GM19238 (cell line): Measurements from ENCODE around the gene HP1BP3.
"Not testable (repeated sequence)": the region's sequence is repeated elsewhere in the genome, so short reads cannot be mapped to it uniquely, and the experiment has no call there.

Experiments
- DNase-seq: peaks from one replicate; pipeline ENCODE4 v3.0.0; 2011; ENCODE audit warnings: low spot score; ENCODE audit not compliant: insufficient read length

HP1BP3 gene, protein sequence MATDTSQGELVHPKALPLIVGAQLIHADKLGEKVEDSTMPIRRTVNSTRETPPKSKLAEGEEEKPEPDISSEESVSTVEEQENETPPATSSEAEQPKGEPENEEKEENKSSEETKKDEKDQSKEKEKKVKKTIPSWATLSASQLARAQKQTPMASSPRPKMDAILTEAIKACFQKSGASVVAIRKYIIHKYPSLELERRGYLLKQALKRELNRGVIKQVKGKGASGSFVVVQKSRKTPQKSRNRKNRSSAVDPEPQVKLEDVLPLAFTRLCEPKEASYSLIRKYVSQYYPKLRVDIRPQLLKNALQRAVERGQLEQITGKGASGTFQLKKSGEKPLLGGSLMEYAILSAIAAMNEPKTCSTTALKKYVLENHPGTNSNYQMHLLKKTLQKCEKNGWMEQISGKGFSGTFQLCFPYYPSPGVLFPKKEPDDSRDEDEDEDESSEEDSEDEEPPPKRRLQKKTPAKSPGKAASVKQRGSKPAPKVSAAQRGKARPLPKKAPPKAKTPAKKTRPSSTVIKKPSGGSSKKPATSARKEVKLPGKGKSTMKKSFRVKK

DNA sequence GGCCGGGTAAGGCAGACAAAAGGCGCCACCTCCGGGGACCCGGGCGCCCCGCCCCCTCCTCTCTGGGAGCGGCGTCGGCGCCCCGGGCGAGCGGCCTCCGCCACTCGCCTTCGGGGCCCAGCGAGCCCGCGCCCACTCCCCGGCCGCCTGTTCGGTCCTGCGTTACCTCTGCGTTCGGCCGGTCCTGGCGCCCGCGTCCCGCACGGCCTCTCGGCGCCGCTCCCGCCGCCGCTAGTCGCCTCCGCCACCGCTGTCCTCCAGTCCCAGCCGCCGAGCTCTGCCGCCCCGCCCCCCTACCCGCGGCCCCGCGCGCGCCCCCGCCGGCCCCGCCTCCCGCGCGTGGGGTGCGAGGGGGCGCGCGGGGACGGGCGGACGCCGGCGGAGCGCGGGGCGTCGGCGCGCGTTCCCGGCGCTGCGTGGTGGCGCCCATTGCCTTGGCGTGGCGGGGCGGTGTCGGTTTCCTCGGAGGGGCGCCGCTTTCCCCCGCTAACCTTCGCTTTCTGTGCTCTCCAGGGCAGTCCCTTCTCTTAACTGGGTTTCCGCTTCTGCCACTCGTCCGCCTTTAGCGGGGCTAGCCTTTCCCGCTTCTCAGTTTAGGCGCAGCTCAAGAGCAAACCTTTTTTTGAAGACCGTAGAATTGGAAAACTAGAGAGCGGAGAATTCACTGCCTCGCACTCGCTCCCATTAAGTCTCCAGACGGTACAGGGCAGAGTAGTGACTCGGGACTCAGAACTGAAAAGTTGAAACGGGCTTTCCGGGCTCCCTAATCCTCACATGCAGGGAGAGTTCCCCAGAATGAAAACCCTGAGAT is at the start of gene HP1BP3:
HP1BP3 (minus strand) TSS at position 279 of the 811 bp plus-strand sequence. CDS start 6,867 bp downstream, outside the sequence.
- peak; percentile 79 for DNase-seq

DNA sequence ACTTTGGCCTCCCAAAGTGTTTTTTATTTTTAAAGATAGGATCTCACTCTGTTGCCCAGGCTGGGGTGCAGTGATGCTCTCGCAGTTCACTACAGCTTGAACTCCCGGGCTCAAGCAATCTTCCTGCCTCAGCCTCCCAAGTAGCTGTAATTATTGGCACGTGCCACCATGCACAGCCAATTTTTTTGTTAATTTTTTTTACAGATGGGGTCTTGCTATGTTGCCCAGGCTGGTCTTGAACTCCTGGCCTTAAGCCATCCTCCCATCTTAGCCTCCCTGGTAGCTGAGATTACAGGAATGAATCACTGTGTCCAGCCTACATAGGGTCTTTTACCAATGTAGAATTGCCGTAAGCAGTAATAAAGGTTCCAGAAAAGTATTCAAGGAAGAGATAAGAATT is 49.1 kb upstream of the HP1BP3 start:
- no peak for DNase-seq

GRCh38 chr1:20834780-20835179 is 47.7 kb upstream of the HP1BP3 start:
- no peak for DNase-seq

DNA sequence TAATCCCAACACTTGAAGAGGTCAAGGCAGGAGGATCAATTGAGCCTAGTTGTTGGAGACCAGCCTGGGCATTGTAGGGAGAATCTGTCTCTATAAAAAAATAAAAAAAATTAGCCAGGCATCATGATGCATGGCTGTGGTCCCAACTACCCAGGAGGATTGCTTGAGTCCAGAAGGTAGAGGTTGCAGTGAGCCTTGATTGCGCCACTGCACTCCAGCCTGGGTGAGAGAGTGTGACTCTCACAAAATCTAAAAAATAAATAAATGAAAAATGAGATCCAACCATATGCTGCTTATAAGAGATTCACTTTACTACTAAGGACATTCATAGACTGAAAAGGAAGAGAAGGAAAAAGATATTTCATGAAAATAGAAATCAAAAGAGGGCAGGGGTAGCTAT is 47.1 kb upstream of the HP1BP3 start:
- no peak for DNase-seq

- DNase-seq = no peak
Observed at GRCh38 chr1:20830378-20830777, 43.3 kb upstream of the HP1BP3 start.

DNA sequence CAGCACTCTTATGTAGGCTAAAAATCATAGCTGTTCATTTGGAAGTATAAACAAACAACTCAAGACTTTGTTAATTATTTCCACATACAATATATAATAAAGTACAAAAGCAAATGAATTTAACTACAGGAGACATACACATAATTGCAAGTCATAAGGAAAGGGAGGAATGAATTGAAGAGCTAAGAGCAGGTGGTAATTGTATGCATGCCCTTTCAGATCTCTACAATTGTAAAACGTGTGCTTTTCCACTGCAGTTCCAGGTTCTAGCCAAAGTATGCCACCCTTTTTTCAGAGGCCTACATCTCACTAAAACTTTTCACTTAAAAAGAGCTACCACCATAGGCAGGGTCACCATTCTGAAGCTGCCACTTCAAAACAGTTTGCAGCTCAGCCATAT is 42.8 kb upstream of the HP1BP3 start:
- DNase-seq = no peak

GRCh38 chr1:20829531-20829930 is 42.4 kb upstream of the HP1BP3 start:
- no peak for DNase-seq

DNA sequence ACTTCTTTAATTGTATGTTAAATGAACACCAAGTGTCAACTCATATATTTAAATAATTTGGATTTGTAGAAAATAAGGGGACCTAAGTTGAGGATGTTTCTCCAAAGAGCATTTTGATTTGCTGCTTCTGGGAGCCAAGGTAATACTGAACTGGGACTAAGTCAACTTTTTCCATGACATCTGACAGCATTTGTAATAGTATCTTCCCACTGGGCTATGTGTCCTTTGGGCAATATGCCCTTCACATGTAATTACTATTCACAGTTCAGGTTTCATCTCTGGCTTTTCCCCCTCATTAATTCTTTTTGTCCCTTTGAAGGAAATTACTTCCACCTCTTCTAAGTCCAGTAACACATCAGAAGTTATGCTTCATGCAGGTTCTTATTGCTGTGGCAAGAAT is 36.7 kb upstream of the HP1BP3 start:
- no peak for DNase-seq

DNA sequence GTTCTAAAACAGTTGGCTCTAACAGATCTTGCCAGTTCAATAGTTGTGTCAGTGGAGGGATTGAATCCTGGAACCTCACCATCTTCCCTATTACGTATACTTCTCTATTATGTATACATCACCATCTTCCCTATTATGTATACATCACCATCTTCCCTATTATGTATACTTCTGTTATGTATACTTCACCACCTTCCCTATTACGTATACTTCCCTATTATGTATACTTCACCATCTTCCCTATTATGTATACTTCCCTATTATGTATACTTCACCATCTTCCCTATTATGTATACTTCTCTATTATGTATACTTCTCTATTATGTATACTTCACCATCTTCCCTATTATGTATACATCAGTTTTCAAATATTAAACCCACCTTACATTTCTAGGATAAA is 34.4 kb upstream of the HP1BP3 start:
- no peak for DNase-seq

- DNase-seq = no peak
Observed at GRCh38 chr1:20819818-20820217, 32.7 kb upstream of the HP1BP3 start.

- no peak for DNase-seq
Observed at GRCh38 chr1:20814534-20814871, 27.4 kb upstream of the HP1BP3 start.

GRCh38 chr1:20811916-20812315 is 24.8 kb upstream of the HP1BP3 start:
- no peak for DNase-seq

- no peak for DNase-seq
Observed at GRCh38 chr1:20793236-20793635, 6.1 kb upstream of the HP1BP3 start.

GRCh38 chr1:20792196-20792595 is 5.1 kb upstream of the HP1BP3 start:
- DNase-seq = no peak

GRCh38 chr1:20790785-20791184 is 3.7 kb upstream of the HP1BP3 start:
- DNase-seq = no peak

- DNase-seq = not testable (repeated sequence)
Observed at GRCh38 chr1:20789598-20789997, 2.5 kb upstream of the HP1BP3 start.

DNA sequence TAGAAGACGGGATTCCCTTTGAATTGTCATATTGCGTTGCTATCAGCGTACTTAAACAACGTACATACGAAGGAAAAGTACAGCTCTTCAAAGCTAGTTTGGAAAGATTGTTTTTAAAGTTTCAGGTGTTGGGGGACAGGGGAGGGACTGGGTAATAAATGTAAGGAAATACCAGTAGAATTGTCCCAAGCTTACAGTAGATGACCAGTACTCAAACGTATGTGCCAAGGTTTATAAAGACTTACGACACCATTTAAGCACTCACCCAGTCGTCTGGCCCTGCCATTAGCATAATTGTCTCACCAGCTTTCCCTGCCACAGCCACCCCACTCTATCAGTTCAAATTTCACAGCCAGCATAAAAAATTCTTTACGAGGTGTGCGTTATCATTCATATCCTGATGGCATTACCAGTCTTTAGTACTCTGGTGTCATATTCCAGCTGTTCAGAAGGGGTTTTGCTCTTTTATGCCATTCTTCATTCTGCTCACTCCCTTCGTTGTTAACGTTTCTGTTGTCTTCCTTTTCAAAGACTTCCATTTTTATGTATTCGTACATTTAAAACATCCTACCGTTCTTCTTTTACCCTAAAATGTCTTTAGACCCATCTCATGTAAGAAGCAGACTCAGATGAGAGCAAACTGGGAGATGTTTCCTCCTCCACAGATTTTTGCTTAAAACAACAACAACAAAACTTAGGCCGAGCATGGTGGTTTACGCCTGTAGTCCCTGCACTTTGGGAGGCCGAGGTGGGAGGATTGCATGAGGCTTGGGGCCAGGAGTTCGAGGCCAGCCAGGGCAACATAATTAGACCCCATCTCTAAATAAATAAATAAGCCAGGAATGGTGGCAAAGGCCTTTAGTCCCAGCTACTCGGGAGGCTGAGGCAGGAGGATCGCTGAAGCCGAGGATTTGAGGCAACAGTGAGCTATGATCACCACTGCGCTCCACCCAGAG is 1.0 kb upstream of the HP1BP3 start:
- DNase-seq = no peak

DNA sequence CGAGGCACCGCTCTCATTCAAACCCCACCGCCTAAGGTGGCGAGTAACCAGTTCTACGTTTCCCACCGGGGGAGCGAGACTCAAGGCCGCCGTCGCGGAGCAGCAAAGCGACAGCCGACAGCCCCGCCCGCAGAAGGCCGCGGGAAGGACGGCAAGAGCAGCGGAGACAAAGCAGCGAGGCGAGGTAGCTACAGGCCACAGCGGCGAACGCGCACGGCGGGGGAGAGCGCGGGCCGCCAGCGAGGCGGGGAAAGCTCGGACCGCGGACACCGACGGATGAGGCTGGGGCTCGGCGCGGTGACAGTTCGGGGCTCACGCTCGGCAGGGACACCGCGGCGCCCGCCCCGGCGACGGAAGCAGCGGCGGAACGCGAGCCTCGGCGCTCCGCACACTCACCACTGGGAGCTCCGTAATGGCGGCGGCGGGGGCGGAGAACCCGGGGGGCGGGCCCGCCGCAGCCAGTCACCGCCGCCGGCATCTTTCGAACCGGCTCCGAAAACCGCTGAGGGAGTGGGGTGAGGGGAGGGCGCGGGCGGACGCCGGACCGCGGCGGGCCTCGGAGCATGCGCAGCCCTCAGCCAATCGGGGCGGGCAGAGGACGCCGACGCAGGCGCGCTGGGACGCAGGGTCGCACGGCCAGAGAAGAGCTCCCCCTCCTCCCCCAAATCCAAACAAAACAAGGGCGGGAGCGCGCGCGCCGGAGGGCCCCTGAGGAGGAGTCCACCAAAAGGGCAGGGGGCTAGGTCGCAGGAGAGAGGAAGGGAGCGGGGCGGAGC is 666 bp downstream of the HP1BP3 start:
- peak; percentile 87 for DNase-seq

GRCh38 chr1:20785907-20786252 is 1.2 kb downstream of the HP1BP3 start:
- no peak for DNase-seq

GRCh38 chr1:20775700-20776099 is 11.4 kb downstream of the HP1BP3 start:
- DNase-seq = no peak

DNA sequence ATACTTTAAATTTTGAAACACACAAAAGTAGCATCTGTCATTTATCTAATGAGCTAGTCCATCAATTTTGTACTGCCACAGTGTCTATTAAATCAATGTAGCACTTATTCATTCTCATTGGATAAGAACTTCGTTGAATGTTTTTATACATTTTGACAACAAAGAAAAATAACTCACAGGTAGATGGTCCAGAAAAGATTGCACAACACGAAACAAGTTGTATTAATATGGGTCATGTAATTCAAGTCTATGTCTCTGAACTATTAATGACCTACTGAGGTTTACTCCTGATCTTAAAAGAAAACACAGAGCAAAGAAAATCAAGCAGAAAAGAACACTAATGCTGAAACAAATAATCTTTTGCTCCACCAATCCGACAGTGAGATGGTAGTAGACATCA is 15.3 kb downstream of the HP1BP3 start:
- DNase-seq = no peak
